ENCODE results near the gene ABHD14A.

The ABHD14A gene

DNA sequence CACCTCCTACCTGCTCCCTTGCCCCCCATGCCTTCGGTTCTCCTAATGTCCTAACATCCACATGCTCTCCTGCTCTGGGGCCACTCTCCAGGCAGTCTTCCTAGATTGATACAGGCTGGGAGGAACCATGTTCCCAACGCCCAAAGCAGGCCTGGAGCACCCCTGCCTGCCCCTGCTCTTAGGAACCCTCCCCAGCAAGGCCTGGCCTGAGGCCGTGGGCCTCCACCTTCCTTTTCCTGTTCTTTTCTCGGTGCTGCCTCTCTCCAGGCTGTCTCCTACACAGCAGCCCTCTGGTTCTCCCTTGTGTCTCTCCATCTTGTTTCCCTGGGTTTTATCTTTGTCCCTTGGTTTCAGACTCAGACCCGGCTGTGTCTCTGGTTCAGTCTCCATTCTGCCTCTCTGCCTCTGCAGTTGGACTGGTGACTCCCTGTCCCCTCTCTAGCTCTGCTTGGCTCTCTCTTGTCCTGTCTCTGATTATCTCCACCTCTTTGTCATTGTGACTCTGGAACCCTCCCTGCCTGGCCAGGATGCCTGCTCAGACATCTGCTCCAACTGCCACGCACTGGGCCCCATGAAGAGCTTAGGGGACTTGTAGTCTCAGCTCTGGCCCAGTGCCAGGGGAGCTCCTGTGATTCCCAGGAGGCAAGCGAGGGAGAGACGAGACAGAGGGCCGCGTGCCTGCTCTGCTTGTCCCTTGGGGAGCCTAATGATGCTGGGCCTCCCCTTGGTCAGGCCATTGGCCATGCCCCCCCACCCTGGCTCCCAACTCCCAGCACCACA is 46.8 kb downstream of the ABHD14A start:
- DNase-seq = no peak

DNA sequence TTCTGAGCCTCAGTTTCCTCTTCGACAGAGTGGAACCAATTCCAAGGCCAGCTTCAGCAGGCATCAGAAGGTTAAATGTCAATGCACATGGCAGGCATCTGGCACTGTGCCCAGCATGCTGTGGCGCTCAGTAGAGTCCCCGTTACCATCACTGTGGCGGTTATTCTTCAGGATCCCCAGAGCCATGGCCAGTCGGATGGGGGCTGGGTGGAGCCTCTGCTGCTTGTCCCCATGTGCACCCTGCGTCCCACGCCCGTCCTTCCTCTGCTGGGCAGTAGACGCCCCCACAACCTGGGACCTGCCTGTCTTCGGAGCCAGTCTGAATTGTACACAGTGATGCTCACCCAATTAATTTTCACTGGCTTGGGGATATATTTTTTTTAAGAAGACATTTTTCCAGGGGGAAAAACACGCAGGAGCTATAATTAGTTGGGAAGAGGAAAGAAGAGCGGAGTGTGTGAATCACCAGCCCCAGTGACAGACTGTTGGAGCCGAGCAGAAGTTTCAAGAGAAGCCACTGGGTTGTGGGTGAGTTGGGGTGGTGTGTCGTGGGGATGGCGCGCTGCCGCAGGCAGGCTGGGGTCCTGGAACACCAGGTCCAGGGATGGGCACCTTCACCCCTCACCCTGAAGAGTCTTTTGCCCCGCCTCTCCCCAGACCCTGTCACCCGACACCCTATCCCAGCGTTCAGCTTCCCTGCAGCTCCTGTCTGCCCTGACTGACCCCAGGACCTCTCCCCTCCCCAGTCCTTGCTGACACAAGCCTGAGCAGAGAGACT is 47.6 kb downstream of the ABHD14A start:
- DNase-seq = peak; percentile 25

DNA sequence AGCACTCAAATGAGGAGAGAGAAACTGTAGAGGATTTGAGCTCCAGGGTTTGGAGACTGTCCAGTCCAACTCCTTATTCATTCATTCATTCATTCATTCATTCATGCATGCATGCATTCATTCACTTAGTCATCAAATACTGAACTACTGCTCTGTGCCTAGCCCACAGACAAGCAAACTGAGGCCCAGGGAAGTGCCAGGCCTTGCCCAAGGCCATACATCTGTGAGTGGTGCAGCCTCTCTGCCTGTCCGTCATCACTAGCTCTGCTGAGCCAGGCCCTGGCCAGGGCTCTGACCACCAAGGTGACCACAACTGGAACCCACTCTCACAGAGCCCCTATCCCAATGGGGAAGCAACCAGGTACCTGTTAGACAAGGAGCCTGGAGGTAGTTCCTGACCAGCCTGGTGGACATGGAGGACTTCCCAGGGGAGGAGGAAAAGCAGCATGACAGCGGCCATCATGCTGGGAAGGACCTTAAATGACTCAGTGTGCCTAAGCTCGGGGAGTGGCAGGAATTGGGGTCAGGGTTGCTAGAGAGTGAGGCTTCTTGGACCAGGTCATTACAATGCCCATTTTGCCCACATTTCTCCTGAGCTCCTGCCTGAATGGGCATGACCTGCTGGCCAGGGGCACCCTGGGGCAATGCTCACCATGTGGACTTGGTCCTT is 48.4 kb downstream of the ABHD14A start:
- no peak for DNase-seq

DNA sequence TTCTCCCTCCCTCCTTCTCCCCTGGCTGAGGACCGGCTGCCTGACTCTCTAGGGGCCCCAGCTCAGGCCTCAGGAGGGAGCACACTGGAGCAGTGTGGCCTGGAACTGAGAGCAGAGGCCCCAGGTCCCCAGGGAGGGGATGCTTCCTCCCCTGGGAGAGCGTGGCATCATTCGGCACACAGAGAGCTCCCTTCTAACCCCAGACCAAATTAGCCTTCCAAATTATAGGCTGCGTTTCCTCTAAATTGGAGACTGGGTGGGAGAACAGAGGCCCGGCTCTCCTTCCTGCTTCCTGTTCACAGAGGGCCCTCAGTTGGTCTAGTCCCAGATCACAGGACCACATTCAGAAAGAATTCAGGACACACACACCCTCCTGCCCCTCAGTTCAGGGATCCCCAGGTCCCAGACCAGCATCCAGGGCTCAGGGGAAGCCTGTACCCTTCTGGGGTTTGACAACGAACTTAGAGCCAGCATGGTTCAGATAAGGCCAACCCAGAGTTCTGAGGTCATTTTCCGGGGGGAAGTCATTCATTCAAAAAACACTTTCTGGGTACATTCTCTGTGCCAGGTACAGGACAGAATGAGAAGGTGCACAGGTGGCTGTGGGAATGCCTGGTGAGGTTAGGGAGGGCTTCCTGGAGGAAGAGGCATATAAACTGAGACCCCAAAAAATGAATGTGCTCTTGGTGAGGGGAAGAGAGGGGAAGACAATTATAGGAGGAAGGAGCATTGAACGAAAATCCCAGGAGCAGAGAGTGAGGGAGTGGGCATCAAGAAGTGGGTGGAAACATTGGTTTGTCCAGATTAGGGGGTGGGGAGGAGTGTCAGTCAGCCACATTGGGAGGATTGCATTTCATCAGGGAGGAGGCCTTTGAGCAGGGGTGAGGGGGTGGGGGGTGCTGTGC is 49.2 kb downstream of the ABHD14A start:
- DNase-seq = no peak

DNA sequence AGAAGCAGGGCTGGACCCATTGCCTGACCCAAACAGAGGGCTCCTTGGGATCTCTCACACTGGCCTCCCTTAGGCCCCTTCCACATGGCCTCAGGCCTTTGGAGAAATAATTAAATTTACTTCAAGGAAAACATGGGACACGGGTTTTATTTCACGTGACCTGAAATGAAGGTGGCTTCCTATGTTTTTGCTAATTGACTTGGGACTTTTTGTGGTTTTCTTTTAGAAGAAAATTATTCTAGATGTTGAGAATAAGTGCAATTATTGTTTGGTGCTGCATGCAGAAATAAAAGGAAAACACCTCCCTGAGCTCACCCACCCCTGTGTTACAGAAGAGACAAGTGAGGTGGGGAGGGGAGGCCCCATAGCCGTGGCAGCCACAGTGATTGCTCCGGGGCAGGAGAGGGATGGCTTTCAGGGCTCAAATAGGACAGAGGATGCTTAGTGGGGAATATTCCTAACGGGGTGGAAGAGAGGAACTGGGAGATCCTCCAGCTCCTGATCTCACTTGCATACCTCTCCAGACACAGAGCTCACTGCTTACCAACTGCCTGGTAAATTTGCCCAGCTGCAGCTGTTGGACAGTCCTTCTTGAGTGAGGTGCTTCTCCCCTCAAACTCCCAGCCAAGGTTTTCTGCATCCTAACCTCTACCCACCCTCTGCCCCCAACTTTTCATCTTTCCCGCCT is 50.0 kb downstream of the ABHD14A start:
- no peak for DNase-seq

DNA sequence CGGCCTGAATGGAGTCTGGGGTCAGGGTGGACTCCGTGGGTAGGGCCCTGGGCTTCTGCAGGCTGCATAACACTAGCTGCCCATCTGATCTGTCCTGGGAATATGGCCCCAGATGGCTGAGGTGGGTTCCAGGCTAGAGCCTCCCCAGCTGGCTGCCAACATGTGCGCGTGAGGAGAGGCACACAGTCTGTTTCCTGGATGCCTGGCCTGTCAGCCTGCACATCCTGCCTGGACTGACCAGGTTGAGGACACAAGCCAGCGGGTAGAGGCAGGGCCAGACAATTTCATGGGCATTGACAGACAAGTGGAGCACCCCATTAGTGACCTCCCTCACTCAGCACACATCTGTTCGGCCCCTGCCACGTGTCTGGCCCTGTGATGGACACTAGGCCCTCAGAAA is 50.6 kb downstream of the ABHD14A start:
- DNase-seq = no peak

DNA sequence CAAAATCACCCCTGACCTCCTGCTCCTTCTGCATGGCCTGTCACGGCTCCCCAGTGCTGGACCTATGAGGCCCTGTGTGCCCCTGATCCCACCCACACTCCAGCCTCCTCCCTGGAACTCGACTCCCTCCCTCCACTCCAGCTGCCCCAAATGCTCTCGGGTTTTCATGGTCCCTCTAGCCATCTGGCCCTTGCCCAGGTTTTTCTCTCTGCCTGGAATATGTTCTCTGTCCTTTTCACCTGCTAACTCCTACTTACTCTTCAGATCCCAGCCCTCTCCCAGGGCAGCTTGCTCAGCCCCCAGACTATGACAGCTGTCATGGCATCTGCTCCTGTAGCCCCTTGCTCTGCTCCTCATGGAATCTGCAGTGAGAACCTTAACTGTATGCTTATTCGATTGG is 51.2 kb downstream of the ABHD14A start:
- DNase-seq = no peak

DNA sequence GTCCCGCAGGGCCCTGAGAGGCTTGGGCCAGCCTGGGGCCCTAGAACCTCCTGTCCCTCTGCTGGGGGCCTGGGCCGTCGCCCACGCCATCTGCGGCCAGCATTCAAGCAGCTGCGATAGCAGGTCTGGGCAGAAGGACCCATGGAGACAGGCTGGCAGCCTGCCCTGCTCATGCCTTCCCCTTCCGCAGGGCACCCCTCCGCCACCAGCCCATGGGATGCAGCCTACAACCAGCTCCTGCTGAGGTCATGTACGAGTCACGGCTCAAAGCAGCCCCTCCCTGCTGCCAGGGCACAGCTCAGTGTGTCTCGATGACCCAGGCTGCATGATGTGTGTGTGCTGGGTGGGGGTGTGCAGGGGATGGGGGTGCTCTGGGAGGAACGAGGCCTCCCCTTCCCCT is 53.7 kb downstream of the ABHD14A start:
- DNase-seq = no peak

DNA sequence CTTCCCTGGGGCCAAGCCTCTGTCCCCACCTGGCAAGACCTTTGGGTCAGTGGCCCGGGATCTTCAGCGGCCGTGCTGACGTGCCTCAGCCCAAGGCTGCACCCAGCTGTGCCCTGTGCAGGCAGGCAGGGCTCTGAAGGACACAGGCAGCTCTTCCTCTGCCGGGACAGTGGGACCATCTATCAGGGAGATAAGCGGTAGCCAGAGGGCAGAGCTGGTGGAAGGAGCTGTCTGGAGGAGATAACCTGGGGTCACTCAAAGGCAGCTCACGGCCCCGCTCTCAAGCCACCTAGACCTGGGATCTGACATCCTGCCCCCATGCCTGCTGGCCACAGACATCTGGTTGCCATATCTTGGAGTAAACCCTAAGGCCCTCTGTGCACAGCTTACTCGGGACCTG is 54.2 kb downstream of the ABHD14A start:
- DNase-seq = peak; percentile 56

DNA sequence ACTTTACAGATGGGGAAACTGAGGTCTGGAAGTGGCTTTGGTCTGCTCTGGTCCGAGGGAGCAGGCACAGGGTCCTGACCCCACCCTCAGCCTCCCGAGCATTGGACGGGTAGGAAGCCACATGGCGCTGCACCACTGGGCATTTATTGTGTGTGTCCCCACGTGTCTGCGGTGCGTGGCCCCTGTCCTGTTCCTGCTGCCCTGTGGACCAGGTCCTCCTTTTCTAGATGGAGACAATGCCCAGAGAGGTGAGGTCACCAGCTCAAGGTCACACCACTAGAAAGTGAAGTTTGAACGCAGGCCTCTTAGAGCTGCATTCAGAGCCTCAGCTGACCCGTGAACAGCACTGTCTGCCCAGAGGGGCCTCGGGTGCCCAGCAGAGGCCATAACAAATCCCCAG is 54.7 kb downstream of the ABHD14A start:
- no peak for DNase-seq
